ENCODE results near the gene GALNT2. TPM values are rescaled to one million over a fixed set of nuclear protein-coding genes. Genes with fewer than 3 reads are reported as not detected.

GALNT2 gene
- polyA plus RNA-seq, 2 of the 4 experiments (the other 2 are of a cell fraction): 66.9 to 114 TPM

- TF ChIP-seq, protein P1, sequence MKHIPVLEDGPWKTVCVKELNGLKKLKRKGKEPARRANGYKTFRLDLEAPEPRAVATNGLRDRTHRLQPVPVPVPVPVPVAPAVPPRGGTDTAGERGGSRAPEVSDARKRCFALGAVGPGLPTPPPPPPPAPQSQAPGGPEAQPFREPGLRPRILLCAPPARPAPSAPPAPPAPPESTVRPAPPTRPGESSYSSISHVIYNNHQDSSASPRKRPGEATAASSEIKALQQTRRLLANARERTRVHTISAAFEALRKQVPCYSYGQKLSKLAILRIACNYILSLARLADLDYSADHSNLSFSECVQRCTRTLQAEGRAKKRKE (CRISPR knock-in tag; IDR thresholded peaks at IDR 0.05; ENCODE audit: low read depth): no peak
- TF ChIP-seq TFCP2L1 (CRISPR knock-in tag; IDR thresholded peaks at IDR 0.05): no peak
- TF ChIP-seq JUN (IDR thresholded peaks at IDR 0.05): no peak
Observed at GRCh38 chr1:230321741-230322420, 254.8 kb downstream of the GALNT2 start (continued).

- Histone ChIP-seq H3K27ac (no peak overlapping the region), H3K4me1 (peaks cover 3% of the 10 kb centered on the region; the same call in 2 of the 3 replicates), H3K4me3 (no peak overlapping the region), H3K4me2 (no peak overlapping the region), H3K9me3 (no peaks in the 10 kb centered on the region)
- POLR2A ChIA-PET: no interaction called here
- TF ChIP-seq CHD4 (IDR thresholded peaks at IDR 0.05; ENCODE audit: borderline replicate concordance): no peak
- no peak for TF ChIP-seq HOXA7 (CRISPR knock-in tag; IDR thresholded peaks at IDR 0.05)
- TF ChIP-seq, protein P2, sequence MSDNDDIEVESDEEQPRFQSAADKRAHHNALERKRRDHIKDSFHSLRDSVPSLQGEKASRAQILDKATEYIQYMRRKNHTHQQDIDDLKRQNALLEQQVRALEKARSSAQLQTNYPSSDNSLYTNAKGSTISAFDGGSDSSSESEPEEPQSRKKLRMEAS (IDR thresholded peaks at IDR 0.05): no peak
- no peak for TF ChIP-seq E2F6 (IDR thresholded peaks at IDR 0.05; ENCODE audit: borderline replicate concordance, low read depth)
- TF ChIP-seq GATA3 (IDR thresholded peaks at IDR 0.05; ENCODE audit: borderline replicate concordance): no peak
- no peak for TF ChIP-seq ESRRA (IDR thresholded peaks at IDR 0.05; ENCODE audit: borderline replicate concordance, low read length)
- no peak for TF ChIP-seq JUNB (IDR thresholded peaks at IDR 0.05)
- whole genome bisulfite sequencing (ENCODE audit: missing lambda C conversion rate): 58% methylated on average over 15 of the region's 15 CpGs
- CTCF ChIA-PET: no interaction called here
- FAIRE-seq (no peak), DNase-seq (ENCODE audit: low read depth in 1 of 2, low spot score in 1 of 2) (no peak), ATAC-seq (no peak)
Observed at GRCh38 chr1:230322421-230322756, 255.4 kb downstream of the GALNT2 start.

GRCh38 chr1:230322967-230323547, 256.0 kb downstream of the GALNT2 start:
- DNase-seq (ENCODE audit: low read depth in 1 of 2, low spot score in 1 of 2): no peak
- Histone ChIP-seq H3K27ac (no peak overlapping the region), H3K4me3 (no peak overlapping the region), H3K9me3 (no peaks in the 10 kb centered on the region), H3K4me2 (no peak overlapping the region), H3K4me1 (peaks cover 10% of the 10 kb centered on the region)
- TF ChIP-seq NPAS2 (CRISPR knock-in tag; IDR thresholded peaks at IDR 0.05; ENCODE audit: borderline replicate concordance) (no peak), HOXA7 (CRISPR knock-in tag; IDR thresholded peaks at IDR 0.05) (no peak), ZFP36 (IDR thresholded peaks at IDR 0.05; ENCODE audit: borderline replicate concordance, partially characterized antibody) (no peak), FOSL2 (IDR thresholded peaks at IDR 0.05) (no peak), FOSL2 (CRISPR knock-in tag; IDR thresholded peaks at IDR 0.05) (no peak), MYC (IDR thresholded peaks at IDR 0.05; ENCODE audit: borderline replicate concordance, low read length) (no peak), ZNF302 (CRISPR knock-in tag; IDR thresholded peaks at IDR 0.05) (no peak), KDM1A (IDR thresholded peaks at IDR 0.05; ENCODE audit: low read depth) (no peak), HES2 (IDR thresholded peaks at IDR 0.05) (no peak), PHF8 (IDR thresholded peaks at IDR 0.05; ENCODE audit: borderline replicate concordance, low read depth) (no peak), TFCP2L1 (CRISPR knock-in tag; IDR thresholded peaks at IDR 0.05) (no peak), HOXB5 (CRISPR knock-in tag; IDR thresholded peaks at IDR 0.05) (no peak), REST (IDR thresholded peaks at IDR 0.05) (no peak), JUN (IDR thresholded peaks at IDR 0.05) (no peak), E2F6 (IDR thresholded peaks at IDR 0.05; ENCODE audit: borderline replicate concordance, low read depth) (no peak), CBX8 (IDR thresholded peaks at IDR 0.05) (no peak), JUNB (IDR thresholded peaks at IDR 0.05) (no peak)
- TF ChIP-seq, protein P3, sequence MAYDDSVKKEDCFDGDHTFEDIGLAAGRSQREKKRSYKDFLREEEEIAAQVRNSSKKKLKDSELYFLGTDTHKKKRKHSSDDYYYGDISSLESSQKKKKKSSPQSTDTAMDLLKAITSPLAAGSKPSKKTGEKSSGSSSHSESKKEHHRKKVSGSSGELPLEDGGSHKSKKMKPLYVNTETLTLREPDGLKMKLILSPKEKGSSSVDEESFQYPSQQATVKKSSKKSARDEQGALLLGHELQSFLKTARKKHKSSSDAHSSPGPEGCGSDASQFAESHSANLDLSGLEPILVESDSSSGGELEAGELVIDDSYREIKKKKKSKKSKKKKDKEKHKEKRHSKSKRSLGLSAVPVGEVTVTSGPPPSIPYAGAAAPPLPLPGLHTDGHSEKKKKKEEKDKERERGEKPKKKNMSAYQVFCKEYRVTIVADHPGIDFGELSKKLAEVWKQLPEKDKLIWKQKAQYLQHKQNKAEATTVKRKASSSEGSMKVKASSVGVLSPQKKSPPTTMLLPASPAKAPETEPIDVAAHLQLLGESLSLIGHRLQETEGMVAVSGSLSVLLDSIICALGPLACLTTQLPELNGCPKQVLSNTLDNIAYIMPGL (CRISPR knock-in tag; IDR thresholded peaks at IDR 0.05; ENCODE audit: borderline replicate concordance): no peak
- TF ChIP-seq, protein P2 (IDR thresholded peaks at IDR 0.05): no peak
- TF ChIP-seq, protein P1 (CRISPR knock-in tag; IDR thresholded peaks at IDR 0.05; ENCODE audit: low read depth): no peak
- ATAC-seq: no peak
- 66% methylated on average over 22 of the region's 23 CpGs for WGBS (ENCODE audit: missing lambda C conversion rate)
- FAIRE-seq: no peak
- CTCF ChIA-PET: no interaction called here
- POLR2A ChIA-PET: no interaction called here

All from A549 (cell line).